Stimulated activated CD4-positive, alpha-beta T cell treated with anti-CD3 and anti-CD28 coated beads, Interleukin-12 subunit alpha, Interleukin-12 subunit beta, amount 100 ng/mL, for 24 hours (primary cell): ENCODE measurements around the gene RPUSD3.

Experiments
- DNase-seq, 2 experiments: peaks; one replicate each; pipeline ENCODE4 v3.0.0-alpha.2; 2020; ENCODE audit warnings: low read depth in 2 of 2

Gene RPUSD3

DNA sequence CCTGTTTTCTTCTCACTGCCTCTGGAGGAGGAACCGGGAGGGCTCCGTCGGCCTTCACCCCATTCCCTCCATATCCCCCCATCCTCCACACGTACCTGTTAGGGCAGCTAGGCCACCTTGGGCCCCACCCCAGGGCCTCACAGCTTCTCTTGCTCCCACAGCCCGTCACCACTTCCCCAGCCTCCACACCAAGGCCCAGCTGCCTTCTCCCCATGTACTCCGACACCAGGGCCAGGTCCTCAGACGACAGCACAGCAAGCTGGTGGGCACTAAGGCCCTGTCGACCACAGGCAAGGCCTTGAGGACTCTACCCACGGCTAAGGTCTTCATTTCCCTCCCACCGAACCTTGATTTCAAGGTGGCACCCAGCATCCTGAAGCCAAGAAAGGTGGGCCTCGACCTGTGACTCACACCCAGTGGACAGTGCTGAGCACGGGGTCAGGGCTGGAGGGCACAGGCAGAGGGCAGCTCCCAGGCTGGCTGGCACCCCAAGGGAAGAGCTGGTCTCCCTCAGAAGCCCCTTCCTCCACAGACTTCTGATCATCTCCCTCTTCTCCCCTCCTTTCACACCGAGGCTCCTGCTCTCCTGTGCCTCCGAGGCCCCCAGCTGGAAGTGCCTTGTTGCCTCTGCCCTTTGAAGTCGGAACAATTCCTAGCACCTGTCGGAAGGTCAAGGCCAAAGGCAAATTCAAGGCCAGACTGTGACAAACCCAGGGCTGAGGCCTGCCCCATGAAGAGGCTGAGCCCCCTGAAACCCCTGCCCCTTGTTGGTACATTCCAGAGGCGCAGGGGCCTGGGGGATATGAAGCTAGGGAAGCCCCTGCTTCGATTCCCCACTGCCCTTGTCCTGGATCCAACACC, 9.1 kb downstream of the RPUSD3 start:
- no peak for DNase-seq

DNA sequence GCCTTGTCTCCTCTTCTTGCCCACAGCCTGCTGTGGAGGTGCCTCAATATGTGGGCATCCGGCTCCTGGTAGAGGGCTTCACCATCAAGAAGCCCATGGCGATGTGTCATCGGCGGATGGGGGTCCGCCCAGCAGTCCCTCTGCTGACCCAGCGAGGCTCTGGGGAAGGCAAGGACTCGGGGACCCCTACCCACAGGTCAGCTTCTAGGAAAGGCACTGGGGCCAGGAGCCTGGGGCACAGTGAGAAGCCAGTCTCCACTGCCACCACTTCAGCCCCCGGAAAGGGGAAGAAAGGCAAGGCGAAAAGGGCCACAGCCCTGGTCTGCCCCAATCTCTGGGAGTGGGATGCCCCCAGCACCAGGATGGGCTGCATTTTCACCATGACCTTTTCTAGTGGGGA, 10.7 kb downstream of the RPUSD3 start:
- DNase-seq: no peak

DNA sequence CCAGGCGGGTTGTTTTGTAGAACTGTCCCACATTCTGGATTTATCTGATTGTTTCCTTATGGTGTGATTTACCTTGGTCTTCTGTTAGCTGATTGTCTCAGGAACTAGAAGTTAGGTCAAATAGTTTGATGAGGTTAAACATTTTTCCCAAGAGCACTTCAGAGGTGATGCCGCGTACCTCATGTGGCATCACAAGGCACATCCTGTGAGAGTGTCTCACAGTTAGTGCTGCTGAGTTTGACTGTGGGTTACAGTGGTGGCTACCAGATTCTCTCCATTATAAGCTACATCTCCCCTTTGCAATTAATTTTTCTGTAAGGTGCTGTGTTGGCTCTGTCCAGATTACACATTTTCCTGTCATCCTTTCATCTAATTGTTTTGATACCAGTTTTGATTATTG, 12.6 kb downstream of the RPUSD3 start:
- DNase-seq: no peak

- no peak for DNase-seq
Observed at GRCh38 chr3:9828801-9829755, 14.7 kb downstream of the RPUSD3 start.

DNA sequence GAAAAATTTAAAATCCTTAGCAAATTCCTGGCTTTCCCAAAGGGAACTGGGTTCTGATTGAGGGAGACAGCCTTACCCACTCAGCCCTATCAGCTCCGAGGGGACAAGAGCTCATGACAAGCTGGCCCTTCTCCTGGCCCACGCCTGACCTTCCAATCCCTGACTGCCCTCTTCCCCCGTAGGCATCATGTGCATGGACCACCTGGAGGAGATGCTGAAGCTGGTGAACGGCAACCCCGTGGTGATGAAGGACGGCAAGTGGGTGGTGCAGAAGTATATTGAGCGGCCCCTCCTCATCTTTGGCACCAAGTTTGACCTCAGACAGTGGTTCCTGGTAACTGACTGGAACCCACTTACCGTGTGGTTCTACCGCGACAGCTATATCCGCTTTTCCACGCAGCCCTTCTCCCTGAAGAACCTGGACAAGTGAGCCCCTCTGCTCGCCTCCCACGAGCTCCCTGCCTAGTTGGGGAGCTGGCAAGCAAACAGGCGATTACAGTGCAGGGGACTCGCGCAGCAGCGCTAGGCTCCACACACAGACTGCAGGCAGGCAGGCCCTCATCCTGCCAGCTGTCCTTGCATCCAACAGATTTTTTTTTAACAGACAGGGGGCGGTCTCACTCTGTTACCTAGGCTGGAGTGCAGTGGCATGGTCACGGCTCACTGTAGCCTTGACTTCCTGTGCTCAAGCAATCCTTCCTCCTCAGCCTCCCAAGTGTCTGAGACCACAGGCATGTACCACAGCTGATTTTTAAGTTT, 16.8 kb downstream of the RPUSD3 start:
- no peak for DNase-seq

- no peak for DNase-seq
Observed at GRCh38 chr3:9825451-9826040, 18.3 kb downstream of the RPUSD3 start.

DNA sequence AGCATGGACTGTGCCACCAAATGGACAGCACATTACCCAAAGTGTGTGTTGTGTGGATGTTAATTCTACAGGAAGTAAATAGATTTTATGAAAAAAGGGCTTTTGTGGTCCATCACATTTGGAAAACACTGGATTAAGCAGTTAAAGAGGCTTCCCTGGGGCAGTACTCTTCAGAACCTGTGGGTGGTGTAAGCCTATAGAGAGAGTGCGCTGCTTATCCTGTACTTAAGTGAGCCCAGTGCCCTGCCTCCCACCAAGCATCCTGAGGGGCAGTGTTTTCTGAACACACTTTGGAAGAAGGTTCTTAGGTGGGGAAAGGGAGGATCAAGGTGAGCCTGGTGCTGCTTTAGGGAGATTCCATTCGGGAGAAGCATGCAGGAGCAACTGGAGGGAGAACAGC, 22.9 kb downstream of the RPUSD3 start:
- DNase-seq: no peak

DNA sequence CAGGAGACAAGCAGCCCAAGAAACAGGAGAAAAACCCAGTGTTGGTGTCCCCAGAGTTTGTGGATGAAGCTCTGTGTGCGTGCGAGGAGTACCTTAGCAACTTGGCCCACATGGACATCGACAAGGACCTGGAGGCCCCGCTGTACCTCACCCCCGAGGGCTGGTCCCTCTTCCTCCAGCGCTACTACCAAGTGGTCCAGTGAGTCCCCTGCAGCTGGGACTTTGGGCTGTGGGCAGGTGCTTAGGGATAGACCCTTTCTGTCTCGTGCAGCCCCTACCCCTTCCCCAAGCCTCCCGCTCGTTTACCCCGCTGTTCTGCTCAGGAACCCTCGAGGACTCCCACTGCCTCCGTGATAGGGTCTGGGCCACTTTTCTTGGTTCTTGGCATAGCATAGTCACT, 23.3 kb downstream of the RPUSD3 start:
- DNase-seq: no peak

DNA sequence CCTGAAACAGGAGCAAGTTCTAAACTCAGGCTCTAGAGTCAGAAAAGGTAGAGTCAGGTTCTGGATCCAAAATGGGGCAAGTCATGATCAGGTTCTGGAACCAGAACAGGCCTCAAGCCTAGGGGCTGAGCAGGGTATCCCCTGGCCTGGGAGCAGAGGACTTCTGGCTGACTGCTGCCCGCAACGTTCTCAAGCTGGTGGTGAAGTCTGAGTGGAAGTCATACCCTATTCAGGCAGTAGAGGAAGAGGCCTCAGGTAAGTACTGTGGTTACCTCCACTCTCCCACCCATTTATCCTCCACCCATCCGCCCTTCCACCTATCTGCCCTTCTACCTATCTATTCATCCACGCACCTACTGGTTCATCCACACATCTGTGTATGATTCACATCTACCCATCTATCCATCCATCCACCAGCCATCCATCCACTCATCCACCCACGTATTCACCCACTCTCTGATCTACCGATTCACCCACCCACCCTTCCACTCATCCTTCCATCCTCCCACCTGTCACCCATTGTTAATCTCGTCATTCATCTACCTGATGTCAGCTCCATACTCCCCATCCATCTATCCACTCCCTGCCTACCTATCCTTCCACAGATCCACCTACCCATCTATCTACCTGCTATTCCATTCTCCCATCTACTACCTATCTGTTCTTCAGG, 25.0 kb downstream of the RPUSD3 start:
- no peak for DNase-seq

DNA sequence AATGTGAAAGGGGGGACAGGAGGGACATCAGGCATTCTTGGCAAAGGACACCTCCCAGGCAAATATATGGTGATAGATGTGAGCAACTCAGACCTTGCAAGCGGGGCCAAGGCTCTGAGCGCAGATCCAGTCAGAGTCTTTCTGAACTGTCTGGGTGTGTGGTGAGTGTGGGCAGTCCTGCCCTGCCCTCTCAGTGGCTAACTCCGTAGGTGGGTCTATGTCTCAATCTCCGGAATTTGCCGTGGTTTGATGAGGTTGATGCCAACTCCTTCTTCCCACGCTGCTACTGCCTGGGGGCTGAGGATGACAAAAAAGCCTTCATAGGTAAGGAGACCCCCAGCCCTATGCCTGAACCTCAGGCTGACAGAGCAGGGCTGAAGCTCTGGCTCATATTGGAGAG, 26.4 kb downstream of the RPUSD3 start:
- DNase-seq: no peak

GRCh38 chr3:9815986-9816385, 27.8 kb downstream of the RPUSD3 start:
- no peak for DNase-seq

DNA sequence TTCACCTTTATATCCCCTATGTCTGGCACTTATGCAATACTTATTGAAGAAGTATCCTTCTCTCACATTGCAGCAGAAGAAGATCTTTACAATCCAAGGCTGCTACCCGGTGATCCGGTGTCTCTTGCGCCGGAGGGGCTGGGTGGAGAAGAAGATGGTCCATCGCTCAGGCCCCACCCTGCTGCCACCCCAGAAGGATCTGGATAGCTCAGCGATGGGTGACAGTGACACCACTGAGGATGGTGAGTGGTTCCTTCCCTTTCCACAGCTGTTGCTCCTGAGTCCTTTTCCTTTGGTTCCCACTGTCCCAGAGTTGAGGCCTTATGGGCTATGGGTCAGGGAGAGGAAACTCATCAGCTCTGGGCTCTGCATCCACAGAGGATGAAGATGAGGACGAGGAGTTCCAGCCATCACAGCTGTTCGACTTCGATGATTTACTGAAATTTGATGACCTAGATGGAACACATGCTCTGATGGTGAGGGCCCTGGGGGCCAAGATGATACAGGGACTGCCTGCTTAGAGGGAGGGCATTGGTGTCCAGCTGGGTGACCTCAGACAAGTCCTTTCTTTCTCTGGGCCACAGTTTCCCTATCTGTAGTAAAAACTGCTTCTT, 30.8 kb downstream of the RPUSD3 start:
- no peak for DNase-seq

GRCh38 chr3:9810846-9811245, 33.0 kb downstream of the RPUSD3 start:
- DNase-seq: no peak

GRCh38 chr3:9810433-9810770, 33.4 kb downstream of the RPUSD3 start:
- DNase-seq: no peak

- peak; percentile 23 to 46 for DNase-seq
Observed at GRCh38 chr3:9809615-9810432, 34.0 kb downstream of the RPUSD3 start, which contains the start of gene TTLL3. Gene TTLL3, plus strand, starts transcription at chr3:9810262. Its CDS starts 400 bp downstream, at chr3:9810662.

DNA sequence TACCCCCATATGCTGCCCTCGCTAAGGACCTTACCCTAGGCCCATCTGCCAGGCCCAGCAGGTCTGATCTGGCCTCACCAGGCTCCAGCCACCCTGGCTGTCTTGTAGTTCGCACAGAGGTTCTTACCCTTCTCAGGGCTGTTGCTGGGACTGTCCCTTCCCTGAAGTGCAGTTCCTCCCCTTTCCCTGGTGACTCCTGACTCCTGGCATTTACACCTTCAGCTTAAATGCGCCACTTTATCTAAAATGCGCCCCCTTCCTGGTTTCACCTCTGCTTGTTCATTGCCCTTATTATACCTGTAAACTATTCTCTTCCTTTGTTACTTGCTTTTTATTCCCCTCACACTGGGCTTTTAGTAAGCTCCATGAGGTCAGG, 34.6 kb downstream of the RPUSD3 start:
- DNase-seq: no peak

- DNase-seq: no peak
Observed at GRCh38 chr3:9808345-9809037, 35.3 kb downstream of the RPUSD3 start.

GRCh38 chr3:9807981-9808344, 35.8 kb downstream of the RPUSD3 start:
- no peak for DNase-seq
